Fibroblast of gingiva (primary cell): ENCODE results near the gene BCAS3.

Source experiments
- DNase-seq: peaks from one replicate; pipeline ENCODE4 v3.0.0-alpha.2; 2011; ENCODE audit warnings: low read depth

Gene BCAS3

DNA sequence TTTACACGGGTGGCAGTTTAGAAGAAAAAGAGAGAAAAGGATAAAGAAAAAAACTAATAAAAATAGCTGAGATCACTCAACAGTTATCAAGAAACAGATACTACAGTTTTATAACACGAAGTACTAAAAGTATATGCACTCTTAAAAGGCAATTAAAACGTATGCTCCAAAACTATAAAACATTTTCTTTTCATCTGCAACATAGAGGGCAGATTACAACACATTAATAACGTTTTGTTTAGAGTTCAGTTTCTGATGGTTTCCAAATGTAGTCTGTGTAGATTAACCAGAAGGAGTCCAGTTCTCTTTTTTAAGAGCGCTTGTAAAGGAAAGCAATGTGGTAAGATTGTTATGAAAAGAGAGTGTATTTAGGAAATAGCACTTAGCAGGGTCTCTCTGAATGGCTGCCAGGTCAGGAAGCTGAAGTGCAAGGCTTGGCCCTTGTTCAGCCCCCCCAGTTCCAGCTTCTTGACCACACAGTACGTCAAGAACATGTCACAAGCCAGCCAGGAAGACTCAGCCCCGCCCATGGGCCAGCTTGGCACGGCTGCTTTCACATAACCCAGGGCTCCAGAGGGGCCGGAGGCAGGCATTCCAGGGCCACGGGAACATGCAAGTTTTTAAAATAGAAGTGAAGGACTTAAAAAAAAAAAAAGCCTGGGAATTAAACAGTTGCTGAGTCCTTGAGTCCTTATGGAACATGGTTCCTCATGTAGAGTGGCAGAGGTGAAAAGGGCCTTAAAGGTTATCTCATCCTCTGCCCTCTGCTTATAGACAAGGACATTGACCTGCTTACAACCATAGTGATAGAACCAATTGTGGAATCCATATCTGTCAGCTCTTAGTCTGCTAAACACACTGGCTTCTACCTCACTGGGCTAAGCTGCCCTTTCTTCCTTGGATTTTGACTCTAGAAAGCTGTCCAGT, 574.6 kb downstream of the BCAS3 start:
- peak; percentile 100 for DNase-seq

DNA sequence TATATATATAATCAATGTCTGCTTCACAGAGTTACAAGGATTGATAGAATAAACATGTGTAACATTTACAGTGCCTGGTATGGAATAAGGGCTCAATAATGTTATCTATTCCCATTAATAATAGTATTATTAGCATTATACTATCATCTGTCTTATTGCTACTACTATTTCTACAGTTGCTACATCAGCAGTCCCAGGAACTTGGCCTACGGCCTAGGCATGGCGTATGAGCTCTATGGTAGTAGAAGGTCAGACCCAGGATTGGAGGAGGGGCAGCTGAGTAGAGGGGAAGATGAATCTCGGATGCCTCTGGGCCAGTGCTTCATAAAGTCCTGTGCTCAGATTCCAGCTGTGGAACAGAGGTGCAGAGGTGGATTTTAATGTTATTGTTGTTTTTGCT, 575.7 kb downstream of the BCAS3 start:
- no peak for DNase-seq

- no peak for DNase-seq
Observed at GRCh38 chr17:61253937-61254574, 576.4 kb downstream of the BCAS3 start.

GRCh38 chr17:61254904-61255303, 577.3 kb downstream of the BCAS3 start:
- no peak for DNase-seq

DNA sequence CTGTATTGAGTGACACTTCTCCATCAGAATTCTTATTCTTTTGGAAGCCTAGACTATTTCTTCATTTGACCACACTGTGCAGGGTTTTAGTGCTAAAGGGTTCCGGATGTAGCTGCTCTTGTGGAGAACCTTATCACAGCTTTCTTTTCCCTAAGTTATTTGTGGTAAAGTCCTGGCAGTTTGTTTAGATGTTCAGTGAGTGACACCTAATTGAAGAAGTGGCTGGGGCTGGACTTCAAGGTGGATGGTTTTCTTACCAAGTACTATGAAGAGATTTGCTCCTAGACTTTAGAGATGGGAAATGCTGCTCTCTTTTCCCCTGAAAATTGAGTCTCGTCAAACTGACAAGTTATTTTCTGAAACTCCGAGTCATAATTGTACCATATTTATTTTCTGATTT, 578.0 kb downstream of the BCAS3 start:
- no peak for DNase-seq

- DNase-seq = no peak
Observed at GRCh38 chr17:61259360-61259759, 581.7 kb downstream of the BCAS3 start.

GRCh38 chr17:61260071-61260797, 582.6 kb downstream of the BCAS3 start:
- DNase-seq = no peak

DNA sequence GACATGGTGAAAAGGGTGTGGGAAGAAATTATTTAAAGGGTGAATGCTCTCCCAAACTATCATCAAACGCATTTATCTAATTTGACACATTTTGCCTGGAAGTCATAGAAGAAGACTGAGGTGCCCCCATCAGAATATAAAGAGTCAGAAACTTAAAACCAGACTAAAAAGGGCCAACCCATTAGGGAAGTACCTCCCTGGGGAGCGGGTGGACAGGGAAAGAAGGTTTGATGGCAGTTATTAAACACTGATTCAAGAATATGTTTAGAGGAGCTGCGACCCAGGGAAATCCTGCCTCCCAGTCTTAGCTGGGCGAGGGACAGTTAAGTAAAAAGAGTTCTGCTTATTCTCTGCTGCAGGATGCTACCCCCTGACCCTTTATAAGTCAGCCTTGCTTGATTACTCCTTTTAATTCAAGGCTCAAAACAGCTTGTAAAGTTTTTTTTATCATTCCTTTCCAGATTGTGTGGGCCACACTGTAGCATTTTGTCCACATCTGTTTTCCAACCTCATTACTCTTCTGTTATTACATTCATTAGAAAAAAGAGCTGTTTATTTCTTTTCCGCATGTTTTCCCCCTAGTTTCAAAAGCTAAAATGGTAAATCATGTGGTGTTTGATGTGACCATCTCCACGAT, 583.5 kb downstream of the BCAS3 start:
- no peak for DNase-seq

DNA sequence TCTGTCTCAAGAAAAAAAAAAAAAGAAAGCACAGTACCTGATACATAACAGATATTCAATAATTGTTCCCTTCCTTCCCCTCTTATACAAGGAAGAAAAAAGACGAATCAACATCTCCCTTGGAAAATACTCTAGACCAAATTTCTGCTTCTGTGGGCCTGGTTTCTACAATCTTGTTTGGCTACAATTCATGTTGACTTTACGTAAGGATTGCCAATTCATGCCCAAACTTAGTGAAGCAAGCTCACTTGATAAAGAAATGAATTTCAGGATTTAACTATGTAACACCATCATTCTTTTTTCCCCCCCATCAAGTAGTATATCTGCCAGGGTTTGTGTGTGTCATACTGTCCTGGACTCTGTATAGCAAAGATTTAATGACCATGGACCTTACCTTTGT, 587.7 kb downstream of the BCAS3 start:
- DNase-seq = no peak

GRCh38 chr17:61267847-61268246, 590.2 kb downstream of the BCAS3 start:
- DNase-seq = no peak

- DNase-seq = no peak
Observed at GRCh38 chr17:61275395-61275794, 597.7 kb downstream of the BCAS3 start.

DNA sequence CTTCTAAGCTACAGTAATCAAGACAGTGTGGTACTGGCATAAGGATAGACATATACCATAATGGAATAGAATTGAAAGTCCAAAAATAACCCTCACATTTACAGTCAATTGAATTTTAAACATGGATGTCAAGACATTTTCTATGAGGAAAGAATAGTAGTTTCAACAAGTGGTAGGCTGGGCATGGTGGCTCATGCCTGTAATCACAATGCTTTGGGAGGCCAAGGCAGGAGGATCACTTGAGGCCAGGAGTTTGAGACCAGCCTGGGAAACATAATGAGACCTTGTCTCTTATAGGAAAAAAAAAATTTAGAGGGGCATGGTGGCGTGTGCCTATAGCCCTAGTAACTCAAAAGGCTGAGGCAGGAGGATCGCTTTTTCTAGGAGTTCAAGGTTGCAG, 599.2 kb downstream of the BCAS3 start:
- no peak for DNase-seq

- DNase-seq = peak; percentile 68
Observed at GRCh38 chr17:61279476-61280145, 602.0 kb downstream of the BCAS3 start.

GRCh38 chr17:61280338-61280737, 602.7 kb downstream of the BCAS3 start:
- DNase-seq = no peak

DNA sequence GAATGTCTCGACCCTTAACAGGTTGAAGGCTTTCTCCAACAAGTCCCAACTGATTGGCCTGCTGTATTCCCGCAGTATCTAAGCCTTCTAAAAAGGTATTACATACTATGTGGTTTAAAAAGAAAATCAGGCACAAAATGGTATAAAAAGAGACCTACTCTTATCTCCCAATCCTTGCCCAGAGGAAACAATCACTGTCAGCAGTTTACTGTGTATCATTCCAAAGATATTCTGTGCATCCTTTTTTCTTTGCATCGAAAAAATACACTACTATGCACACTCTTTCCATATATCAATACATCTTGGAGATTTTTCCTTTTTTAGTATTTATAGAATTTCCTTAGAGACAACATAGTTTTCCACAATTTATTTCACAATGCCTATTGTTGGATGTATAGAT, 603.2 kb downstream of the BCAS3 start:
- DNase-seq = no peak

GRCh38 chr17:61282377-61282776, 604.7 kb downstream of the BCAS3 start:
- no peak for DNase-seq

- DNase-seq = no peak
Observed at GRCh38 chr17:61283043-61283442, 605.4 kb downstream of the BCAS3 start.

GRCh38 chr17:61284174-61284573, 606.5 kb downstream of the BCAS3 start:
- DNase-seq = no peak

DNA sequence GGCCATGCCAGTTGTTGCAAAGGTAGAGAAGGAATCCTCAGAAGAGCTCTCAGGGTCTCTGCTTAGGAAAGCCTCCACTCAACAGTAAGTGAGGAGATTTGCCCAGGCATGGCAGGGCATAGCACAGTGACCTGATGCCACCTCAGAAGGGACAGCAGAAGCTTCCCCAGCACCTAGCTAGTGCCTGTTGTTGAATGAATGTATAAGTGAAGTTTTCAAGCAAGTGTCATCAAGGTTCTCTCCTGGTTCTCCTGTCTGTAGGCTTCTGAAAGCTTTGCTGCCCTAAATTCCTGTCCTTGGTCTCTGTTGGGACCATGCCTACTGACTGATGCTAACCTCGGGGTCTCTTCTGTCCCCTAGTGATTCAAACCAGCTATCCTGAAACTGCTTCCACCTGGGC, 607.1 kb downstream of the BCAS3 start:
- DNase-seq = no peak

- DNase-seq = peak; percentile 30
Observed at GRCh38 chr17:61285526-61286320, 608.1 kb downstream of the BCAS3 start.

- DNase-seq = no peak
Observed at GRCh38 chr17:61286449-61286848, 608.8 kb downstream of the BCAS3 start.
